ENCODE measurements around the gene EML3.
"Not testable (repeated sequence)": the region's sequence is repeated elsewhere in the genome, so short reads cannot be mapped to it uniquely, and the experiment has no call there.

EML3 gene

GRCh38 chr11:62588966-62589637, 23.5 kb downstream of the EML3 start:
- peak; percentile 55 for DNase-seq (ENCODE audit: low read depth)
- H3K4me3 ChIP-seq (ENCODE audit: low read depth, low read length), result no peak overlapping the region
- TF ChIP-seq CTCF (conservative IDR thresholded peaks at IDR 0.05; ENCODE audit: low read depth, low read length), result peak; percentile 59

GRCh38 chr11:62585356-62585755, 27.2 kb downstream of the EML3 start:
- H3K4me3 ChIP-seq (ENCODE audit: low read depth, low read length); DNase-seq (ENCODE audit: low read depth): not testable (repeated sequence)

- DNase-seq (ENCODE audit: low read depth); H3K4me3 ChIP-seq (ENCODE audit: low read depth, low read length): not testable (repeated sequence)
Measured at GRCh38 chr11:62581735-62582134, 30.8 kb downstream of the EML3 start.

GRCh38 chr11:62580959-62581715, 31.4 kb downstream of the EML3 start:
- no peak for DNase-seq (ENCODE audit: low read depth)
- no peak overlapping the region for H3K4me3 ChIP-seq (ENCODE audit: low read depth, low read length)
- TF ChIP-seq CTCF (conservative IDR thresholded peaks at IDR 0.05; ENCODE audit: low read depth, low read length), result no peak

GRCh38 chr11:62579252-62579651, 33.3 kb downstream of the EML3 start:
- no peak overlapping the region for H3K4me3 ChIP-seq (ENCODE audit: low read depth, low read length)
- TF ChIP-seq CTCF (conservative IDR thresholded peaks at IDR 0.05; ENCODE audit: low read depth, low read length), result no peak
- DNase-seq (ENCODE audit: low read depth), result no peak

GRCh38 chr11:62578541-62578940, 34.0 kb downstream of the EML3 start:
- DNase-seq (ENCODE audit: low read depth), result no peak
- TF ChIP-seq CTCF (conservative IDR thresholded peaks at IDR 0.05; ENCODE audit: low read depth, low read length), result no peak
- no peak overlapping the region for H3K4me3 ChIP-seq (ENCODE audit: low read depth, low read length)

- no peak overlapping the region for H3K4me3 ChIP-seq (ENCODE audit: low read depth, low read length)
- no peak for TF ChIP-seq CTCF (conservative IDR thresholded peaks at IDR 0.05; ENCODE audit: low read depth, low read length)
- DNase-seq (ENCODE audit: low read depth), result peak; percentile 45
Measured at GRCh38 chr11:62577046-62577714, 35.4 kb downstream of the EML3 start.
